GM13977 (cell line): ENCODE results near the gene ABHD16B.

Source experiments
- DNase-seq: peaks from one replicate; pipeline ENCODE4 v3.0.0; 2012; ENCODE audit warnings: low spot score
- CTCF ChIP-seq: IDR thresholded peaks from 2 replicates; pipeline ENCODE4 v1.5.1; 2012; ENCODE audit warnings: mild to moderate bottlenecking, control low read depth; ENCODE audit not compliant: insufficient read depth; ENCODE audit errors: extremely low read depth, missing control alignments
- in situ Hi-C: fragments of 300-500 bp; cut with MboI; formaldehyde crosslinking; loops from one replicate; pipeline ENCODE4 v1.12.0; 2022; ENCODE audit warnings: low sequenced_read_pairs, low pct_unique_long_range_greater_than_20kb, mixed read lengths, inconsistent platforms; ENCODE audit not compliant: unreplicated experiment

The ABHD16B gene

GRCh38 chr20:63823691-63824311 is 37.5 kb upstream of the ABHD16B start:
- no peak for TF ChIP-seq CTCF
- DNase-seq = no peak
- in situ Hi-C loops = no loop called here

GRCh38 chr20:63825331-63826118 is 35.8 kb upstream of the ABHD16B start:
- in situ Hi-C loops = no loop called here
- DNase-seq = no peak
- no peak for TF ChIP-seq CTCF

- DNase-seq = no peak
- TF ChIP-seq CTCF = no peak
- in situ Hi-C loops = no loop called here
These were observed 34.5 kb upstream of the ABHD16B start for GRCh38 chr20:63826753-63827152.

- no peak for TF ChIP-seq CTCF
These were observed 33.2 kb upstream of the ABHD16B start for GRCh38 chr20:63828124-63828523.

GRCh38 chr20:63828545-63828944 is 32.8 kb upstream of the ABHD16B start:
- no peak for TF ChIP-seq CTCF
- DNase-seq = no peak
- in situ Hi-C loops = no loop called here

More at GRCh38 chr20:63828124-63828523, 33.2 kb upstream of the ABHD16B start:
- in situ Hi-C loops = no loop called here
- DNase-seq = no peak

GRCh38 chr20:63828951-63829350 is 32.3 kb upstream of the ABHD16B start:
- in situ Hi-C loops = no loop called here
- TF ChIP-seq CTCF = no peak
- no peak for DNase-seq

GRCh38 chr20:63829603-63829944 is 31.7 kb upstream of the ABHD16B start:
- in situ Hi-C loops = no loop called here
- no peak for TF ChIP-seq CTCF
- peak; percentile 56 for DNase-seq
